NCI-H2081 treated with DMSO at 0.1 percent for 48 hours (cell line): ENCODE results near the gene SLC25A22.

Experiments used
- DNase-seq: peaks from one replicate; lab custom pipeline; 2025; lab: John Stamatoyannopoulos, UW

Gene SLC25A22

DNA sequence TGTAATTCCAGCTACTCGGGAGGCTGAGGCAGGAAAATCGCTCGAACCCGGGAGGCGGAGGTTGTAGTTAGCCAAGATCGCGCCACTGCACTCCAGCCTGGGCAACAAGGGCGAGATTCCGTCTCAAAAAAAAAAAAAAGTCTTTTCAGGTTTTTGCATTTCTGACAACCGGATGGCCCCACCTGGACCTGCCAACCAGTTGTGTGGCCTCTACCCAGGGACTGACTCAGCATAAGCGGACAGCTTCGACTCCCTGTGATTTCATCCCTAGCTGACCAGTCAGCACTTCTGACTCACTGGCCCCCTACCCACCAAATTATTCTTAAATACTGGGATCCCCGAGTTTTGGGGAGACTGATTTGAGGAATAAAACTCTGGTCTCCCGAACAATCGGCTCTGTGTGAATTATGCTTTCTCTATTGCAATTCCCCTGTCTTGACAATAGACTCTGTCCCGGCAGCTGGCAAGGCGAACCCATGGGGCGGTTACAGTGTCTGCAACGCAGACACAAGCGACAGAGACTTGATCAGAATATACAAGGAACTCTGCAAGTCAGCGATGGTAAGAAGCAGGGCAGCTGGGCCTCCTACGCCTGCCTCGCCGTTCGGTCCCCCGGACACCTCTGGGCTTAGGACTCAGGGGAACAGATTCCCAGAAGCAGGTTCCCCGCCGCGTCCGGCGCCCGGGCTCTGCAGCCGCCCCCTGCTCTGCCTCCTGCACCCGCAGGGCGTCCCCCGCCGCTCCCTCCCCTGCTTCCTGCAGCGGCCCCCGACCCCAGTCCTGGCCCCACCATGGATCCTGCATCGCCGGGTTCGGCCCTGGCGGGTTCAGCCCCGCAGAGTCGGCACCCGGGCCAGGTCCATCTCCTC, 51.6 kb downstream of the SLC25A22 start:
- no peak for DNase-seq

DNA sequence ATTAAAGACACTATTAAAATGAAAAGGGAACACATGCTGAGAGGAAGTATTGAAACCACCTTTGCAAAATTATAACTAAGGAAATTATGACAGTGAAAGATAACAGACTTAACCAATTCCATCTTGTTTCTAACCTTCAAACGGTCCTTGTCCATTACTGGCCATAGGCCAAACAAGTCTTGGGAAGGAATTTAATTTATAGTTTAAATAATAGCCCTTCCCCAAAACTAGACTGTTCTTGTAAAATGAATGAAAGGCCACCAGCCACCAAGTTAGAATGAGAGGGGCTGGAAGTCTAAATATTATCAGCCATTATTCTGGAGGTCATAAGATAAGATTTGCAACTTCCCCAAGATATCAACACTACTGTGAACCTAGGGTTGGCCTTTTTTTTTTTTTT, 52.7 kb downstream of the SLC25A22 start:
- no peak for DNase-seq

DNA sequence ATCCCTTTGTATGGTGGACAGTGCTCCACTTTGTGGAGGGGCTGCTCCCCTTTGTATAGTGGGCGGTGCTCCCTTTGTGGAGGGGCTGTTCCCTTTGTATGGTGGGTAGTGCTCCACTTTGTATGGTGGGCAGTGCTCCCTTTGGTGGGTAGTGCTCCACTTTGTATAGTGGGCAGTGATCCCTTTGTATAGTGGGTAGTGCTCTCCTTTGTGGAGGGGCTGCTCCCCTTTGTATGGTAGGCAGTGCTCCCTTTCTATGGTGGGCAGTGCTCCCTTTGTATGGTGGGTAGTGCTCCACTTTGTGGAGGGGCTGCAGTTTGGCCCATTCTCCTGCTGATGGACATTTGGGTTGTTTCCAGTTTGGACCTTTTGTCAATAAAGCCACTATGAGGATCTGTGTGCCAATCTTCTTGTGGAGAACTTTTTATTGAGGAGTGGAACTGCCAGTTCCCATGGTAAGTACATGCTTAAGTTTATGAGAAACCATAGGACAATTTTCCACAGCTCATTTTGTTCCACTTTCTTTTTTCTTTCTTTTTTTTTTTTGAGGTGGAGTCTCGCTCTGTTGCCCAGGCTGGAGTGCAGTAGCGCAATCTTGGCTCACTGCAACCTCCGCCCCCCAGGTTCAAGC, 55.4 kb downstream of the SLC25A22 start:
- DNase-seq = no peak

DNA sequence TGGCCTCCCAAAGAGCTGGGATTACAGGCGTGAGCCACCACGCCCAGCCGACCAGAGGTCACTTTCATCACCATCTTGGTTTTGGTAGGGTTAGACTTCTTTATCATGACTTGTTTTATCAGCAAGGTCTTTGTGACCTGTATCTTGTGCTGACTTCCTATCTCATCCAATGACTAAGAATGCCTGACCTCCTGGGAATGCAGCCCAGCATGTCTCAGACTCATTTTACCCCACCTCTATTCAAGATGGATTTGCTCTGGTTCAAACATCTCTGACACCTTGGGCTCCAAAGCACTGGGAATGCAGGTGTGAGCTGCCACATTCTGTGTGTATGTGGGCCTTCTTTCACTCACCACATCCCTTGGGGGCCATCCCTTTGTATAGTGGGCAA, 55.9 kb downstream of the SLC25A22 start:
- no peak for DNase-seq
